HepG2 (cell line): ENCODE data around the gene PSMD4. TPM values are rescaled to one million over a fixed set of nuclear protein-coding genes. Genes with fewer than 3 reads are reported as not detected.

Source experiments
- AFF4 ChIP-seq: sonication (generic); formaldehyde crosslinking; IDR thresholded peaks from 2 replicates; pipeline ENCODE4 v1.4.0; 2020; ENCODE audit warnings: missing genetic modification reagents
- BCL3 ChIP-seq: sonication (generic); formaldehyde crosslinking; IDR thresholded peaks from 2 replicates; pipeline ENCODE4 v1.5.1; 2020; ENCODE audit warnings: mild to moderate bottlenecking, missing genetic modification reagents, moderate library complexity
- FOXA3 ChIP-seq: IDR thresholded peaks from 2 replicates; pipeline ENCODE4 v1.6.1; 2016; ENCODE audit warnings: missing genetic modification reagents, missing compliant biosample characterization
- JUND ChIP-seq: sonication (generic); formaldehyde crosslinking; IDR thresholded peaks from 2 replicates; pipeline ENCODE4 v1.8.0; 2022; ENCODE audit warnings: mild to moderate bottlenecking, missing genetic modification reagents
- KLF15 ChIP-seq: sonication (generic); formaldehyde crosslinking; IDR thresholded peaks from 2 replicates; pipeline ENCODE4 v1.8.1; 2023; ENCODE audit warnings: borderline replicate concordance, mild to moderate bottlenecking, inconsistent platforms, missing genetic modification reagents, mixed read lengths
- NCOA1 ChIP-seq: sonication (generic); formaldehyde crosslinking; IDR thresholded peaks from 2 replicates; pipeline ENCODE4 v1.9.0; 2021; ENCODE audit warnings: missing genetic modification reagents
- PLRG1 ChIP-seq: fragments of 450-650 bp; conservative IDR thresholded peaks from 2 replicates; pipeline ENCODE4 v1.6.1; 2016
- POLR2AphosphoS2 ChIP-seq: IDR thresholded peaks from 2 replicates; pipeline ENCODE4 v1.6.1; 2011; ENCODE audit warnings: low read depth, low read length, improper control_type of control experiment
- ZMAT3 ChIP-seq: sonication (generic); formaldehyde crosslinking; conservative IDR thresholded peaks from 2 replicates; pipeline ENCODE4 v1.7.0; 2021; ENCODE audit warnings: missing genetic modification reagents
- ZNF142 ChIP-seq: sonication (generic); formaldehyde crosslinking; IDR thresholded peaks from 2 replicates; pipeline ENCODE4 v1.4.0; 2020; ENCODE audit warnings: missing genetic modification reagents
- ZNF280D ChIP-seq: sonication (generic); formaldehyde crosslinking; IDR thresholded peaks from 2 replicates; pipeline ENCODE4 v1.5.1; 2020; ENCODE audit warnings: mild to moderate bottlenecking, missing genetic modification reagents
- ZNF737 ChIP-seq: sonication (generic); formaldehyde crosslinking; IDR thresholded peaks from 2 replicates; pipeline ENCODE4 v1.5.0; 2020; ENCODE audit warnings: missing genetic modification reagents, mild to moderate bottlenecking, borderline replicate concordance
- ZNF746 ChIP-seq: sonication (generic); formaldehyde crosslinking; IDR thresholded peaks from 2 replicates; pipeline ENCODE4 v1.8.0; 2022; ENCODE audit warnings: mild to moderate bottlenecking, missing genetic modification reagents
- ZNF776 ChIP-seq: sonication (generic); formaldehyde crosslinking; IDR thresholded peaks from 2 replicates; pipeline ENCODE4 v1.4.0; 2020; ENCODE audit warnings: mild to moderate bottlenecking, missing genetic modification reagents
- polyA plus RNA-seq, 8 experiments: library from polyadenylated mRNA; depleted of rRNA in 3 of 8; stranded (reverse) in 7 of 8; unstranded in 1 of 8; fragments of >200 nt; fragmentation: Illumina TruSeq in 4 of 8; extraction: Trizol in 4 of 8; gene quantifications; 2 replicates each; pipeline versions ENCODE4 v1.2.1 to v1.2.3, GENCODE V29; 2011 to 2016; ENCODE audit warnings: low read depth in 4 of 8, missing spikeins in 1 of 8, mixed read lengths in 1 of 8; ENCODE audit not compliant: insufficient read depth in 1 of 8
- total RNA-seq, 5 experiments: library from RNA; depleted of rRNA; stranded (reverse); fragments of >200 nt; fragmentation: Illumina TruSeq; extraction: Trizol; gene quantifications; 2 replicates each; pipeline ENCODE4 v1.2.3, GENCODE V29; 2016; ENCODE audit warnings: low read depth in 1 of 5

Gene PSMD4
- total and polyA plus RNA-seq, 2 of the 13 experiments (the other 11 are each of a cell fraction or from before 2014, with no cell fraction given), result 194 to 243 TPM

- TF ChIP-seq BCL3, result no peak
- TF ChIP-seq ZNF776 (CRISPR knock-in tag), result peak; percentile 11; the same call in 1 of the 2 replicates
- no peak for TF ChIP-seq ZNF280D (CRISPR knock-in tag)
- no peak for TF ChIP-seq POLR2AphosphoS2
- TF ChIP-seq ZMAT3 (CRISPR knock-in tag), result no peak; the same call in 1 of the 2 replicates
- TF ChIP-seq ZNF746 (CRISPR knock-in tag), result peak; percentile 22; the same call in 1 of the 2 replicates
- peak; percentile 13; the same call in 1 of the 2 replicates for TF ChIP-seq NCOA1
- TF ChIP-seq ZNF737 (CRISPR knock-in tag), result no peak
- no peak for TF ChIP-seq KLF15 (CRISPR knock-in tag)
- no peak for TF ChIP-seq ZNF142 (CRISPR knock-in tag)
- no peak for TF ChIP-seq PLRG1
- no peak for TF ChIP-seq JUND (CRISPR knock-in tag)
- TF ChIP-seq FOXA3, result no peak
- 0 out of 2 replicates have a peak, but pooled peaks have one; percentile 1 for TF ChIP-seq AFF4 (CRISPR knock-in tag)
Observed at GRCh38 chr1:151281969-151282882, 27.7 kb downstream of the PSMD4 start, which contains the start of gene ZNF687 (continued).
